NOMO-1 treated with dmso at 0.1 percent for 144 hours (cell line): ENCODE data around the gene SLC26A9.

Experiments used
- DNase-seq: peaks from one replicate; lab custom pipeline; 2025; ENCODE audit not compliant: unreplicated experiment; lab: John Stamatoyannopoulos, UW

Gene SLC26A9, protein sequence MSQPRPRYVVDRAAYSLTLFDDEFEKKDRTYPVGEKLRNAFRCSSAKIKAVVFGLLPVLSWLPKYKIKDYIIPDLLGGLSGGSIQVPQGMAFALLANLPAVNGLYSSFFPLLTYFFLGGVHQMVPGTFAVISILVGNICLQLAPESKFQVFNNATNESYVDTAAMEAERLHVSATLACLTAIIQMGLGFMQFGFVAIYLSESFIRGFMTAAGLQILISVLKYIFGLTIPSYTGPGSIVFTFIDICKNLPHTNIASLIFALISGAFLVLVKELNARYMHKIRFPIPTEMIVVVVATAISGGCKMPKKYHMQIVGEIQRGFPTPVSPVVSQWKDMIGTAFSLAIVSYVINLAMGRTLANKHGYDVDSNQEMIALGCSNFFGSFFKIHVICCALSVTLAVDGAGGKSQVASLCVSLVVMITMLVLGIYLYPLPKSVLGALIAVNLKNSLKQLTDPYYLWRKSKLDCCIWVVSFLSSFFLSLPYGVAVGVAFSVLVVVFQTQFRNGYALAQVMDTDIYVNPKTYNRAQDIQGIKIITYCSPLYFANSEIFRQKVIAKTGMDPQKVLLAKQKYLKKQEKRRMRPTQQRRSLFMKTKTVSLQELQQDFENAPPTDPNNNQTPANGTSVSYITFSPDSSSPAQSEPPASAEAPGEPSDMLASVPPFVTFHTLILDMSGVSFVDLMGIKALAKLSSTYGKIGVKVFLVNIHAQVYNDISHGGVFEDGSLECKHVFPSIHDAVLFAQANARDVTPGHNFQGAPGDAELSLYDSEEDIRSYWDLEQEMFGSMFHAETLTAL

GRCh38 chr1:205943245-205943644 lies at the start of gene SLC26A9:
TSS of gene SLC26A9 (minus strand) at chr1:205943456. CDS start at chr1:205935820, 7,636 bp downstream.
- no peak for DNase-seq

GRCh38 chr1:205992218-205992882 lies 49.1 kb upstream of the SLC26A9 start:
- no peak for DNase-seq

DNA sequence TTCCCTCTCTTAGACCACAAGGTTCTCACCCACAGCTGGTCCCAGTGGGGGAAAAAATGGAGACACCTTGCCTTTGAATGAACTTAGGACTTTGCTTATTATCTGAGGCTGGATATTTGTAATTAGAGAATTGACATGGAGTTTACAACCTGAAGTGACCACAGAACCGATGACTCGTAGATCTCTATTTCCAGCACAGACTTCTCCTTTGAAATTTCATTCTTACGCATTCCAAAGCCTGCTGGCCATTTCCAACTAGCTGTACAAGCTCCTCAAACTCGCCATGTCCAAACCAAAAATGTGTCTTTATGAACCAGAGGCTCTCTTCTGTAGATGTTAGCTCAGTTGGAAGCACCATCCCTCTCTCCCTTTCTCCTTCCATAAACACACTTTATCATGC lies 48.0 kb upstream of the SLC26A9 start:
- DNase-seq, result no peak

- no peak for DNase-seq
Measured at GRCh38 chr1:205990226-205990625, 47.0 kb upstream of the SLC26A9 start.

GRCh38 chr1:205989786-205990185 lies 46.5 kb upstream of the SLC26A9 start:
- no peak for DNase-seq

DNA sequence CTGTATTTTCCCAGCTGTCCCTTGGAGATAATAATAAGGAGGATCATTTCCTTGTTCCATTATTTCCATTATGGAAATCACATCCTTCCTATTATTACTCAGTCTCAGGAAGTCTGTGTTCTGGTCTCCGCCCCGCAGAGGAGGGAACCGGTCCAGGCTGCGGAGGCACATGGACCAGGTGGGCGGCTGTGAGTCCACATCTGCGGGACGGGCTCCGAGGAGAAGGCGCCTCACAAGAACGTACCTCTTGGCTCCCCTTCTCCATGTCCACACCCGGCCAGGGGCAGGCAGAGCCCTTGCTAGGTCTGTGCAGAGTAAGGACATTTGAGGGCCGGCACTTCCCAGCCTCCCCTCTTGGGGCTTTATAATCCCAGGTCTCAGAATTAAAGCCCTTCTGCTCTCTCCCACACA lies 45.3 kb upstream of the SLC26A9 start:
- no peak for DNase-seq

DNA sequence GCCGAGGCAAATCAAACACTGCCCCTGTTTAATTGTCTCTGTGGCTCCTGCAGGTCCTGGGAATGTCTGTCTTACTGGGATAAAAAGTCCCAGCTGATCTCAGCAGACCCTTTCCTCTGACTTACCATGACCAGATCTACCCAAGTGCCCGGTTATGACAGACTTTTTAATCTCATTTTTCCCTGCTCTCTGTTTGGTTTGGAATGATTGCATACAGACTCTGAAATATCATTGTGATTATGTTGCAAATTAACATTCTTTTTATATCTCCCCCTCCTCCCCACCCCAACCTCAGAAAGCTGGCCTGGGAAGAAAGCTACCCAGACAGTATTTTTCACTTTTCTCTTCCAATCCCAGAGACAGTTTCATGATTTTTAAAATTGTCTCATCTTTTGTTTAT lies 43.6 kb upstream of the SLC26A9 start:
- DNase-seq, result no peak

- DNase-seq, result no peak
Measured at GRCh38 chr1:205986292-205986691, 43.0 kb upstream of the SLC26A9 start.

- no peak for DNase-seq
Measured at GRCh38 chr1:205985330-205986005, 42.2 kb upstream of the SLC26A9 start.

DNA sequence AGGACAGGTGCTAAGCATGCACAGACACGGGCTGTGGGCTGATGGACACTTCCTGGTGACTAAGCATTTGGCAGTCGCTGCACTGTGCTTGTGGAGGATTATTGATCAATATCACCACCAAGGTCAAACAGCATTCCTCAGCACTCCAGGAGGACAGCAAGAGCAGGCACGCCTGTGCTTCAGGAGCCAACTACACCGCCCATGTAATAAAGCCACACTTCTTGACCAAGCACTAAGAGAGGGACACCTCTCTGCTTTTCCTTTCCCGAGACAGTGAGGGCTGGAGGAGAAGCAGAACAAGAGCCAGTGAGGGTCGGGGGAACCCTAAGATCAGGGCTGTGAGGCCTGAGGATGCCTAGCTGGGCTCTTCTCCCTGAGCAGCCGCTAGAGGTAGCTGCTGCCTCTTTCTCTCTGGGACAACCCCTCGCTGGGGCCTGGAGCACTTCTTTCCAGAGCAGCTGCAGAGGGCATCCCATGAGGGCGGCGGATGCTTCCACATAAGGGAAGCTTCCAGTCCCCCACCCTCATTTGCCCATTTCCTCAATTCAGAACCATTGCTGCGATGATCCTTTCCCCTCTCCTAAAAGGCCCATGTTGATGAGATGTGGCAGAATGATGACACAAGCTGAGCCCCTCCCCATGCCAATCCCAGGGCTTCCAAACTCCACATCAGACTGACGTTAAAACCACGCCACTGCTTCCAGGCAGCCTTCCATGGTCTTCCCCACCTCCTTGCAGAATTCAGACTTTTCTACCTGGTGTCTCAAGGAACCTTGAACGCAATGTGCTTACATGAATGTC lies 40.9 kb upstream of the SLC26A9 start:
- no peak for DNase-seq

GRCh38 chr1:205981257-205981656 lies 38.0 kb upstream of the SLC26A9 start:
- DNase-seq, result no peak

DNA sequence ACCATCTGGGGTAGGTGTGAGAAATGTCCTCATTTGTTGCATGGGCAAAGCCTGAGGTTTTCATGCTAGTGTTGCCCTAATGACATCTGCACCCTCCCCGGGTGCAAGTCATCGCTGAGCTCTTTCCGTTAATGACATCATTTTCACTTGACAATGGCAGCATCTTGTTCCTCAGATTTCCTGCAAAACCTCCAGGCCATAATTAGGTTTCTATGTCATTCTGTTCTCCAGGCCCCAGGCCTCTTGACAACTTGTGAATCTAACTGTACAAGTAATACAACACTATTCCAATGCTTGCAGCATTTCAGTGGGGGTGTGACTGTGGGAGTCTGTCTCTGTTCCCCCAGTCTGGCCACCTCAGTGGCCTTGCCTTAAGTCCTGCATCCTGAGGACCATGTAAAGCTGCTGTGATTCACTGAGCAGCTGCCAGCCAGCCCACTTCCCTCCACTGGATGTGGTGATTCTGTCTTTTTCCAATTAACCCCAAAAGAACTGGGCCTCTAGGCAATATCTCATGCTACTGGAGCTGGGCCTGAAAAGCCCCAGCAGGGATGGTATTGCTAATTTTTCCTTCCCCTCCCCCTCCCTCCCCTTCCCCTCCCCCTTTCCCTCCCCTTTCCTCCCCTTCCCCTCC lies 37.1 kb upstream of the SLC26A9 start:
- no peak for DNase-seq

GRCh38 chr1:205979301-205979700 lies 36.0 kb upstream of the SLC26A9 start:
- no peak for DNase-seq

DNA sequence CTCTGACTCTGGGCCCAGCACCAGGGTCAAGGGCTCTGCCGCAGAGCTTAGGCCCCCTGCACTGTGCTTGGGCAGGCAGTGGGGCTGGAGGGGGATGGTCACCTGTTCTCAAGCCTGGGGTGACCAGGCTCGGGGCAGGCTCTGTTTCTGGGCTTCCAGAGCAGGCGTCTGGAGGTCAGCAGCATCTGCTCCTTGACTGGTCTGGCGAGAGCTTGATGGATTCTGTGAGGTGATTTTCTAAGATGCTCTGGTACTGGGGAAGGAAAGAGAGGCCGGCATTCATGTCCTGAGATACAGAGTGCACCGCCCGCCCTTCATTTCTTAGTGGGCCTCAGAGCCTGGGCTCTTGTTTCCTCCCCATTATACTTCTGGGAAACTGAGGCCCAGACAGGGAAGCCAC lies 35.4 kb upstream of the SLC26A9 start:
- DNase-seq, result no peak

- peak; percentile 62 for DNase-seq
Measured at GRCh38 chr1:205977402-205978014, 34.3 kb upstream of the SLC26A9 start.

GRCh38 chr1:205976708-205977401 lies 33.6 kb upstream of the SLC26A9 start:
- DNase-seq, result no peak

DNA sequence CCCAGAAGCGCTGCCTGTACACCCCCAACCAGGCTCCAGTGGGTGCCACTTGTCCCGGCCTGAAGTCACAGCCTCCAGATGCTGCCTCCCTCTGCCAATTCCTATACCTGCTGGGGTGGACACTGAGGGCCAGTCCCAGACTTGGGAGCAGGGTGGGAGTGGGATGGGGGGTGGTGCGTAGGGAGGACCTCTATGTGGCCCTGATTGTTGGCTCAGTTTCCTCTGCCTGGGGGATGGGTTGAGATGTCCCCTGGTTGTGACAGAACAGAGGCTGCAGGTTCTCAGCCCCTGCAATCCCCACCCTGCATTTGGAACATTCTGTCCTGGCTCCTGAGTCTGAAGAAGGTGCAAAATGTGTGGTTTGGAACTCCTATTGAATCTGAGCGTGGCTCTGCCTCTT lies 32.8 kb upstream of the SLC26A9 start:
- no peak for DNase-seq

DNA sequence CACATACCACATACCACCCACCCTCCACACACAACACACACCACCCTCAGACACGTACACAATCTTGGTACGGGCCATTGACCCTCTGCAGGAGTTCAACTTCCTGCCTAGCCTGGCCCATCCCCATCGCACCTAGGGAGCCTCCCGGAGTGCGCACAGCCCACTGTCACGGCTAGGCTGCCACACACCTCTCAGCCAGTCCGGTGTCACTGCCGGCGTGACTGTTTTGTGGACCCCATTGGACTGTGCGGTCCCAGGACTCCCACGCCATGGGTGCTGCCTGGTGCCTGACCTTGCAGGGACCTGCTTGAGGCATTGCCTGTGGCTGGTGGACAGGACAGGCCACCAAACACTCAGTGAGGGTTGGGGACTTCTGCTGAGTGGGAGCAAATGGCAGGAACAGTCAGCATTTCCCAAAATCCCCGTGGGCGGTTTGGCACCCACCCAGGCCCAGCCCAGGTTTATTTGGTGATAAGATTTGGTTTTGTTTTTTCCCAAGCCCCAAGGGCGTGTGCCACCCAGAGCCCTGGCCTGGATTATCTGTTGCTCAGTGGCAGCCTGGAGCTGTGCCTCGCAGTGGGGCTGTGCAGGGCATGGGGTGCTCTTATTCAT lies 32.2 kb upstream of the SLC26A9 start:
- DNase-seq, result no peak
